Colon (tissue), 2 donors: ENCODE data around the gene CASP2.
A peak's percentile ranks its signal among the peaks of the same experiment; 100 is the strongest.
"Not testable (repeated sequence)": the region's sequence is repeated elsewhere in the genome, so short reads cannot be mapped to it uniquely, and the experiment has no call there.

Source experiments
- FAIRE-seq: peaks from 2 replicates; lab custom pipeline; 2012; peaks lifted over from hg19 to GRCh38; lab: Jason Lieb, UNC
- donor health status: control.
- donor health status: control.

CASP2 gene

GRCh38 chr7:143287935-143288826 lies at the start of gene CASP2:
Gene CASP2 (plus strand): TSS chr7:143288351. CDS start chr7:143288456, 105 bp downstream.
- FAIRE-seq, result no peak

DNA sequence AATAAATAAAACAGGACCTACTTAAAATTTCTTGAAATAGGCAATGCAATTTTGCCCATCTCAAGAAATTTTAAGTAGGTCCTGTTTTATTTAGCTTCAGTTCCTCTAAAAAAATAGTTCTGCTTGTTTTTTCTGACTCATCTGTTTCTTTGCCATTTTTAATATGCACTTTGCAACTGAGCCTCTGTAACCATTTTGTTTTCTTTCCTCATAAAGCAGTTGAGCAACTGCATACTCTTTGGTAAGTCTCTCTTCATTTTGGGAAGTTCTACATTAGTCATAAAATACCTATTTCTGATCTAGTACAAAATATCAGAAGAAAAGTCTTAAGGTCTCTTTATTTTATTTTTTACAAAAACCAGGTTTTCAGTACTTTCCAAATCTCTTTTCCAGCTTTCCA lies 48.3 kb upstream of the CASP2 start:
- no peak for FAIRE-seq

GRCh38 chr7:143240291-143241168 lies 47.6 kb upstream of the CASP2 start:
- FAIRE-seq, result no peak

DNA sequence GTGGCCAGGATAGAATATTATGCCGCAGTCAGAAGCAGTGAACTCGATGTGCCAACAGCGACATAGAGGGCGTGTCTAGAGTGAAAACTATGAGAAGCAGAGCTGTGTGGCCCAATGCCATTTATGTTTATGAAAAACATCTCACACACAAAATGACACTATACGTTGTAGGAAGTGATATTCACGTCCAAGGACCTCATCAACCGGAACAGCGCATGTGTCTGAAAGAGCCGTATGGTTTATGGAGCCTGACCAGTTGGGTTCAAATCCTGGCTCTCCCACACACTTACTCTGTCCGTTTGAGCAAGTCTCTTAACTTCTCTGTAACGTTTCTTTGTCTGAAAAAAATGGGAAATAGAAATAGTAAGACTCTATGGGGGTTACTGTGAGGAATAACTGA lies 45.8 kb upstream of the CASP2 start:
- FAIRE-seq, result no peak

DNA sequence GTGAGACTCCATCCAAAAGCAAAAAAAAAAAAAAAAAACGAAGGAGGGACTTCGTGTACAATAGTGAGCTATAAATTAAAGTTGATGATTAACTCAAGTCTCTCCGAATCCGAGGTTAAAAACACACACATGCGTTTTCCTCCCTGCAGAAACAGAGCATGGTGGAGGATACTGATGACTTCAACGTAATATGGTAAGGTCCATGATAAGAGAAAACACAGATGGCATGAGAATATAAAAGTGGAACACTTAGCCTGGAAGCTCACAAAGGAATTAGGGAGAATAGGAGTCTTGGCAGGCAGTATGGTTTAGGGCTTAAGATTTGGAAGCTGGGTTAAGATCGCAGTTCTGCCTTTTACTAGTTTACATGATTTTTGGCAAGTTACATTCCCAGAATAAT lies 45.0 kb upstream of the CASP2 start:
- no peak for FAIRE-seq

DNA sequence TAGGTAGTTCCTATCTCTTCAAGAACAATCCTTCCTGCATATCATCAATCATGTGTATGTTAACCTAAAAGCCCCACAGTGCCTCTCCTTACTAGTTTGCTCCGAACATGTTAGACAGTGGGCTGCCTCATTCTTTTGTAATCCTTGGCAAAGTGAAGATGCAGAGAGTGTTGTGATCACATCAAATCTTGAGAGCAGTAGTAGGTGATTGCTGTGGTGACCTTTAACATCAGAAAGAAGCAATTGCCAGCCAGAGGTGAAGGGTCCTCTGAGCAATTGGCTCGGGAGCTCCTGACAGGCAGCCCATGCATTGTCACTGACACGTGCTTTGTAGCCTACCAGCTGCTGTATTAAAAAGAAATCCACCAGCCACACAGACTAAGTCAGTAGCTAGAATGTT lies 44.5 kb upstream of the CASP2 start:
- no peak for FAIRE-seq

DNA sequence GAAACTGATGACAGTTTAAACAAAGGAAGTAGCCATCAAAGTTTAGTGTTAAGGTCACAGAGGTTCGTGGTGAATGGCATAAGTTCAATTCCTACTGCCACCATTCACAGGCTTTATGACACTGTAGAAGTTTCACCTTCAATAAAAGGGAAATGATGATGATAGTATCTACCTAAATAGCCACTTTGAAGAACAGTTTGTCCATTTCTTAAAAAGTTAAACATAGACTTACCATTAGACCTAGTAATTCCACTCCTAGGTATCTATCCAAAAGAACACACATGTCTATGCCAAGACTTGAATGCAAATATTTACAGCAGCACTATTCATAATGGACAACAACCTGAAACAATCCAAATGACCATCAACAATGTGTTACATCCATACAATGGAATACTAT lies 43.8 kb upstream of the CASP2 start:
- FAIRE-seq, result no peak

- FAIRE-seq, result peak; percentile 93
Measured at GRCh38 chr7:143245123-143245522, 43.0 kb upstream of the CASP2 start.

DNA sequence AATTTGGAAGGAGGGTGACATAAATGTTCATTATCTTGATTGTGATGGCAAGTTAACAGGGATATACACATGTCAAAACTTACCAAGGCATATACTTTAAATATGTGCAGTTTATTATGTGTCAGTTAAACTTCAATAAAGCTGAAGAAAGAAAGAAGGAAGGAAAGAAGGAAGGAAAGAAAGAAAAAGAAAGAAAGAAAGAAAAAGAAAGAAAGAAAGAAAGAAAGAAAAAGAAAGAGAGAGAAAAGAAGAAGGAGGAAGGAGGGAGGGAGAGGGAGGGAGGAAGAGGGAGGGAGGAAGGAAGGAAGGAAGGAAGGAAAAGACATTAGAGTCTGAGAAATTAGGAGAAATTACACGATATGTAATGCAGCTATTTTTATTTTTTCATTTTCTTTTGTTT lies 40.8 kb upstream of the CASP2 start:
- no peak for FAIRE-seq

GRCh38 chr7:143248761-143249354 lies 39.3 kb upstream of the CASP2 start:
- no peak for FAIRE-seq

- FAIRE-seq, result no peak
Measured at GRCh38 chr7:143250199-143250598, 38.0 kb upstream of the CASP2 start.

DNA sequence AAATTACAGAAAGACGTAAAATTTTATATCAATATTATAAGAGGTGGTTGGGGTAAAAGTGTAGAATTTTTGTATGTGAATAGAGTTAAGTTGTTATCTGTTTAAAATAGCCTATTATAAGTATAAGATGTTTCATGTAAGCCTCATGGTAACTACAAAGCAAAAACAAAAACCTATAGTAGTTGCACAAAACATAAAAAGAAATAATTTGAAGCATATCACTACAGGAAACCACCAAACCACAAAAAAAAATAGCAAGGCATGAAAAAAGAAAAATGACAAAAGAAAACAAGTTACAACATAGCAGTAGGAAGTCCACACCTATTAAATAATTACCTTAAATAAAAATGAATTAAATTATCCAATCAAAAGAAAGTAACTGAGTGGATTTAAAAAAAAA lies 37.3 kb upstream of the CASP2 start:
- FAIRE-seq, result peak; percentile 18

- no peak for FAIRE-seq
Measured at GRCh38 chr7:143252006-143252405, 36.1 kb upstream of the CASP2 start.

DNA sequence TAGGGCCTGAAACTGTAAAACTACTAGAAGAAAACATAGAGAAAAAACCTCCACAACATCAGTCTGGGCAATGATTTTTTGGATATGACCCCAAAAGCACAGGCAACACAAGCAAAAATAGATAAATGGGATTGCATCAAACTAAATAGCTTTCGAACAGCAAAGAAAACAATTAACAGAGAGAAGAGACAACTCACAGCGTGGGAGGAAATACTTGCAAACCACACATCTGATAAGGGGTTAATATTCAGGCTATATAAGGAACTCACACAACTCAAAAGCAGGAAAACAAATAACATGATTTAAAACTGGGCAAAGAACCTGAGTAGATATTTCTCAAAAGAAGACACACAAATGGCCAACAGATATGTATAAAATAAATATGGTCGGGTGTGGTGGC lies 32.6 kb upstream of the CASP2 start:
- no peak for FAIRE-seq

DNA sequence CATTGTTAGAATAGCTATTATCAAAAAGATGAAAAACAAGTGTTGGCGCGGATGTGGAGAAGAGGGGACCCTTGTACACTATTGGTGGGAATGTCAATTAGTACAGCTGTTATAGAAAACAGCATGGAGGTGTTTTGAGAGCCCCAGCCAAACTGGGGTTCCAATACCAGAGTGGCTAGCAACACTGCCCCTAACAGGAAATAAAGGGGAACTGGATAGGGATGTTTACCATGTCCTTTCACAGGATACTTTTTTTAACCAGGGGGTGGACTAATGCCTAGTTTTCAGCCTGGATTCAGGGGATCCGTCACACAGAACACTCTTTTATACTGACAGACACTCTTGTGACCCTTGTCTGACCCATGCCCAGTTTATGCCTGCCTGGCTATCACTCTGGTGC lies 31.8 kb upstream of the CASP2 start:
- no peak for FAIRE-seq

- no peak for FAIRE-seq
Measured at GRCh38 chr7:143256932-143257331, 31.2 kb upstream of the CASP2 start.

DNA sequence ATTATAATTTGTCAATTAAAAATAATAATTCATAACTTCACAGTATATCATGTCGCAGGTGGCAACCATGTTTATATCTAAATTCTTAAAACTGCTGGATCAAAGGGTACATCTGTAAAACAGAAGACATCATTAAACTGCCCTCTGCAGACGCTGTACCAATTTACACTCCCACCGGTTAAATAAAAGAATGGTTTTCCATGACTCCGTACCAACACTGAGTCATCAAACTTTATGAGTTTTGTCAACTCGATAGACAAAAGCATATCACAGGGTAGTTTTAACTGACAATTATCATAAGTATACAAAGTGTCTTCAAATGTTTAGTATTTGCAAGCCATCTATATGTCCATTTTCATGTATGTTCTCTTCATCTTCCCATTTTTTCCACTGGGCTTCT lies 30.6 kb upstream of the CASP2 start:
- peak; percentile 14 for FAIRE-seq

DNA sequence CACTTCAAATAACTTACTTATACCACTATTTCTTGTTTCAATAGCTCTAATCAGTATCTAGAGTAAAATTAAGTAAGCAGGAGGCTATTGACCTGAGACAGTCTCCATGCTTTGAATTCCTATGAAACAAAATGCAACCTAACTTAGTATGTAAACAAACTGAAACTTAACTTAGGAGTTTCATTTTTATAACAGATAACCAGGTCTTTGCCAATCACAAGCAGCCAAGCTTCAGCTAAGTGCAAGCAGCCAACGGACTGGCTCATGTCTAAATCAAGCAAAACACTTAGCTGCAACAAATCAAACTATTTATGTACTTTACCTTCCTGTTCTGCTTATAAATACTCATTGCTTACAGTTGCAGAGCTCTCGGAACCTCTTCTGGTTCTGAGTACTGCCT lies 29.3 kb upstream of the CASP2 start:
- no peak for FAIRE-seq

DNA sequence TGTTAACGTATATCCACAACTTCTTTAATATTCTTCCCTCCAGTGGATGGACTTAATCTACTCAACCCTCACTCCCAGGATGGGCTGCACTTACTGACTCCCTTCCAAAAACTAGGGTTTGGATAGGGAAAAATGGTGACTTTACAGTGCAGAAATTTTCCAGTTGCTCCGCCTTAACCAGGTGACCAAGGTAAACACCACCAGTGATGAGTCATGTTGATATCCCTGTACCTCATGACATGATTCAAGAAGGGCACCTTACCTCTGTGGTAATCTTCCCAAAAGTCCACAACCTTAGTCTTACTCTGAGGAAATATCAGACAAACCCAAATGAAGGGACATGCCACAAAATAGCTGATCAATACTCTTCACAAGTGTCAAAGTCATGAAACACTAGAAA lies 28.4 kb upstream of the CASP2 start:
- FAIRE-seq, result no peak

DNA sequence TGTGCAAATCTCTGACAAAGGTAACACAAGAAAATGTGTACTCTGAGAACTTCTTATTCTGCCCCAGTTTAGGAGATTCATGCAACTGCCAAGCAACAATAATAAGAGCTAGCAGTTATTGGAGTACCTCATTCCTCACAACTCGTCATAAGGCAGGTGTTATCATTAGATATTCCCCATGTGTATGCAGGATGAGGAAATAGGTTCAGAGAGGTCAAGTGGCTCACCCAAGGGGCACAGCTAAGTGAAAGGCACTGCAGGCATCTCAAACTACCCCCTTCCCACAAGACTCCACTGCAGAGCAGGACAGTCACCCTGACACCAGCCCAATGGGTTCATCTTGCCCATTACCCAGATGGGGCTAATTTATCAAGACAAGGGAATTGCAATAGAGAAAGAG lies 26.2 kb upstream of the CASP2 start:
- FAIRE-seq, result no peak

DNA sequence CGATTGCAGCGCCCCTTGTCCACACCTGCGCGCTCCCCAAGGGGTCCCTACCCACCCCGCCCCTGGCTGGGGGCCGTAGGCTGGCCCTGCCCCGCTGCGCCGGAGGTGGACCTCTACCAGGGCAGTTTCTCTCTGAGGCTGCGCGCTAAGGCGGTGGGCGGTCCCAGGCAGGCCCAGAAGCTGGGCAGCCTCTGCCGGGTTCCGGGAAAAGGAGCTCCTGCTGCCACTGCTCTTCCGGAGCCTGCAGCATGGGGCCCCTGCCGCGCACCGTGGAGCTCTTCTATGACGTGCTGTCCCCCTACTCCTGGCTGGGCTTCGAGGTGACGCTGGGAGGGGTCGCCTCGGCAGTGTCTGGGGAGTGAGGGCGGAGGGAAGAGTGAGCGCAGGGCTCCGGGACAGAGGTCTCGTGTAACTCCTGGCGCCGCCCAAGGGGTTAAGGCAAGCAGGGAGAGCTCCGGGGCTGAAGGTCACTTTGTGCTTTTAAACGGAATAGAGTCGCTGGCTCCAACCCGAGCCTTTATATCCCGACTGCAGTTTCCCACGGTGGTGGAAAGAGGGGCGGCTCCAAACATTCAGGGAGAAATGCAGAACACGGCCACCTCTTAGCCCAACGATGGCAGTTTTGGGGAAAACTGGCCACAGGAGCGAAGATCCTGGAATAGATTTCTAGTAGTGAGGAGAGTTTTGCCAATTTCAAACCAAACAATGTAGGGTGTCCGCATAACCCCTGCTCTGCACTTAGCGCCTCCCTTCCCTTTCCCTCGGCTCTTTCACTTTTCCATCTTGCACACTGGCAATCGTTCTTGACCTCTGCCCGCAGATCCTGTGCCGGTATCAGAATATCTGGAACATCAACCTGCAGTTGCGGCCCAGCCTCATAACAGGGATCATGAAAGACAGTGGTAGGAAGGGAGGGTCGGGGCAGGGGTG lies 24.6 kb upstream of the CASP2 start, which contains the start of gene GSTK1:
Gene GSTK1, plus strand, starts transcription at position 176 of the 930 bp plus-strand sequence. Its CDS starts 73 bp downstream, at position 249.
- FAIRE-seq, result no peak

DNA sequence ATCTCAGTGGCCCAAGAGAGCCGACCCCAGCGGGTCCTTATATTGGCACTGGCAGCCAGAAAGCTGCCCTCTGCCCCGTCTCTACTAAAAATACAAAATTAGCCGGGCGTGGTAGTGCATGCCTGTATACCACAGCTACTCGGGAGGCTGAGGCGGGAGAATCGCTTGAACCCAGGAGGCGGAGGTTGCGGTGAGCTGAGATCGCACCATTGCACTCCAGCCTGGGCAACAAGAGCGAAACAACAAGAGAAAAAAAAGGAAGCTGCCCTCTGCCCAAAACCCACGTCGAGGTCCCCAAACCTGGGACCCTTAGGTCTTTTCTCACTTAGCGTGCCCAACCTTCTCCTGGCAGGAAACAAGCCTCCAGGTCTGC lies 24.0 kb upstream of the CASP2 start:
- FAIRE-seq, result not testable (repeated sequence)
